ENCODE data around the gene TSR1.
A peak's percentile ranks its signal among the peaks of the same experiment; 100 is the strongest.

The TSR1 gene

GRCh38 chr17:2302778-2303203 is 33.5 kb downstream of the TSR1 start:
- DNase-seq (ENCODE audit: low read depth): no peak
- no peak for TF ChIP-seq CTCF (IDR thresholded peaks at IDR 0.05; ENCODE audit: low read depth, low read length)
- no peak for TF ChIP-seq MAX (IDR thresholded peaks at IDR 0.05; ENCODE audit: low read depth, low read length)
- no peak for TF ChIP-seq MYC (IDR thresholded peaks at IDR 0.05; ENCODE audit: low read depth, low read length)
- no peak for TF ChIP-seq POLR2A (IDR thresholded peaks at IDR 0.05; ENCODE audit: extremely low read depth, insufficient read length)
- H3K4me3 ChIP-seq (ENCODE audit: low read depth, low read length): peak overlapping the region; percentile 81

GRCh38 chr17:2299756-2300155 is 36.5 kb downstream of the TSR1 start:
- no peak for DNase-seq (ENCODE audit: low read depth)
- TF ChIP-seq MAX (IDR thresholded peaks at IDR 0.05; ENCODE audit: low read depth, low read length) (no peak), MYC (IDR thresholded peaks at IDR 0.05; ENCODE audit: low read depth, low read length) (no peak), CTCF (IDR thresholded peaks at IDR 0.05; ENCODE audit: low read depth, low read length) (no peak), POLR2A (IDR thresholded peaks at IDR 0.05; ENCODE audit: extremely low read depth, insufficient read length) (no peak)

GRCh38 chr17:2299136-2299535 is 37.1 kb downstream of the TSR1 start:
- no peak overlapping the region for H3K4me3 ChIP-seq (ENCODE audit: low read depth, low read length)
- no peak for TF ChIP-seq POLR2A (IDR thresholded peaks at IDR 0.05; ENCODE audit: extremely low read depth, insufficient read length)
- no peak for TF ChIP-seq CTCF (IDR thresholded peaks at IDR 0.05; ENCODE audit: low read depth, low read length)
- TF ChIP-seq MAX (IDR thresholded peaks at IDR 0.05; ENCODE audit: low read depth, low read length): no peak
- DNase-seq (ENCODE audit: low read depth): no peak

More at GRCh38 chr17:2299756-2300155, 36.5 kb downstream of the TSR1 start:
- no peak overlapping the region for H3K4me3 ChIP-seq (ENCODE audit: low read depth, low read length)

GRCh38 chr17:2297023-2297422 is 39.2 kb downstream of the TSR1 start:
- TF ChIP-seq POLR2A (IDR thresholded peaks at IDR 0.05; ENCODE audit: extremely low read depth, insufficient read length) (no peak), MAX (IDR thresholded peaks at IDR 0.05; ENCODE audit: low read depth, low read length) (no peak), MYC (IDR thresholded peaks at IDR 0.05; ENCODE audit: low read depth, low read length) (no peak), CTCF (IDR thresholded peaks at IDR 0.05; ENCODE audit: low read depth, low read length) (no peak)
- DNase-seq (ENCODE audit: low read depth): no peak
- H3K4me3 ChIP-seq (ENCODE audit: low read depth, low read length): no peak overlapping the region

GRCh38 chr17:2295575-2295974 is 40.7 kb downstream of the TSR1 start:
- no peak for TF ChIP-seq MYC (IDR thresholded peaks at IDR 0.05; ENCODE audit: low read depth, low read length)
- TF ChIP-seq MAX (IDR thresholded peaks at IDR 0.05; ENCODE audit: low read depth, low read length): no peak
- H3K4me3 ChIP-seq (ENCODE audit: low read depth, low read length): no peak overlapping the region
- DNase-seq (ENCODE audit: low read depth): no peak

GRCh38 chr17:2292100-2292499 is 44.2 kb downstream of the TSR1 start:
- no peak overlapping the region for H3K4me3 ChIP-seq (ENCODE audit: low read depth, low read length)

More at GRCh38 chr17:2292100-2292499, 44.2 kb downstream of the TSR1 start:
- no peak for TF ChIP-seq CTCF (IDR thresholded peaks at IDR 0.05; ENCODE audit: low read depth, low read length)
- TF ChIP-seq MYC (IDR thresholded peaks at IDR 0.05; ENCODE audit: low read depth, low read length): no peak
- no peak for DNase-seq (ENCODE audit: low read depth)

Measured in NB4 (cell line).